GM23248 (cell line): ENCODE results near the gene NTRK2. TPM values are rescaled to one million over a fixed set of nuclear protein-coding genes. Genes with fewer than 3 reads are reported as not detected.

Experiments
- DNase-seq: peaks from one replicate; pipeline ENCODE4 v3.0.0-alpha.2; 2015
- H2AFZ ChIP-seq: fragments of 200-600 bp; sonication (generic); 2 replicates; pipeline ENCODE4 v1.6.1; 2016; ENCODE audit warnings: antibody characterized with exemption
- H3F3A ChIP-seq: fragments of 200-600 bp; sonication (generic); 2 replicates; pipeline ENCODE4 v1.6.1; 2016; ENCODE audit warnings: mild to moderate bottlenecking, antibody characterized with exemption, mixed run types; ENCODE audit not compliant: insufficient read depth
- H3K27ac ChIP-seq: fragments of 200-600 bp; sonication (generic); 2 replicates; pipeline ENCODE4 v1.5.1; 2016; ENCODE audit warnings: mild to moderate bottlenecking
- H3K27me3 ChIP-seq: fragments of 200-600 bp; sonication (generic); replicated peaks from 2 replicates; pipeline ENCODE4 v1.6.1; 2016; ENCODE audit warnings: mild to moderate bottlenecking; ENCODE audit not compliant: insufficient read depth
- H3K36me3 ChIP-seq: fragments of 200-600 bp; sonication (generic); 2 replicates; pipeline ENCODE4 v1.6.1; 2016; ENCODE audit warnings: low read depth, mild to moderate bottlenecking
- H3K4me1 ChIP-seq: fragments of 200-600 bp; sonication (generic); 2 replicates; pipeline ENCODE4 v1.6.1; 2016; ENCODE audit warnings: mild to moderate bottlenecking; ENCODE audit not compliant: insufficient read depth
- H3K4me2 ChIP-seq: fragments of 200-600 bp; sonication (generic); one replicate; pipeline ENCODE4 v1.6.1; 2016; ENCODE audit warnings: mild to moderate bottlenecking; ENCODE audit not compliant: unreplicated experiment
- H3K4me3 ChIP-seq: fragments of 200-600 bp; sonication (generic); 2 replicates; pipeline ENCODE4 v1.5.1; 2016; ENCODE audit warnings: mild to moderate bottlenecking
- H3K79me2 ChIP-seq: fragments of 200-600 bp; sonication (generic); 2 replicates; pipeline ENCODE4 v1.6.1; 2016; ENCODE audit warnings: mild to moderate bottlenecking; ENCODE audit not compliant: insufficient read depth
- H3K9ac ChIP-seq: fragments of 200-600 bp; sonication (generic); 2 replicates; pipeline ENCODE4 v1.6.1; 2016; ENCODE audit warnings: mild to moderate bottlenecking
- H3K9me2 ChIP-seq: fragments of 200-600 bp; sonication (generic); 2 replicates; pipeline ENCODE4 v1.6.1; 2016; ENCODE audit warnings: mixed run types, mild to moderate bottlenecking, moderate library complexity; ENCODE audit not compliant: insufficient read depth
- H3K9me3 ChIP-seq: fragments of 200-600 bp; sonication (generic); one replicate; pipeline ENCODE4 v1.6.1; 2017; ENCODE audit warnings: low read depth
- H4K20me1 ChIP-seq: fragments of 200-600 bp; sonication (generic); 2 replicates; pipeline ENCODE4 v1.6.0; 2016; ENCODE audit not compliant: insufficient read depth
- EZH2 ChIP-seq: fragments of 200-600 bp; sonication (generic); IDR thresholded peaks from 2 replicates; pipeline ENCODE4 v1.6.1; 2018; ENCODE audit warnings: antibody characterized with exemption, mild to moderate bottlenecking; ENCODE audit not compliant: insufficient read depth, poor library complexity, severe bottlenecking
- EZH2phosphoT487 ChIP-seq: fragments of 200-600 bp; sonication (generic); IDR thresholded peaks from 2 replicates; pipeline ENCODE4 v1.6.1; 2018; ENCODE audit warnings: antibody characterized with exemption, moderate library complexity, mild to moderate bottlenecking, low read depth; ENCODE audit not compliant: insufficient read depth
- WGBS, 2 experiments: methylation state at CpG; one replicate each; pipeline ENCODE4 v1.1.6; 2015 to 2017; ENCODE audit warnings: low lambda C conversion rate in 2 of 2, low coverage in 1 of 2; ENCODE audit errors: missing lambda C conversion rate in 2 of 2; 5-methylcytosine and 5-hydroxymethylcytosine counted together
- in situ Hi-C: fragments of 300-500 bp; cut with MboI; formaldehyde crosslinking; loops from 2 replicates; pipeline ENCODE4 v1.15.0; 2020
- polyA plus RNA-seq: library from polyadenylated mRNA; unstranded; fragments of >200 nt; fragmentation: Nextera tagmentation; extraction: Ambion mirVana; gene quantifications from 2 replicates; pipeline ENCODE4 v1.2.1, GENCODE V29; 2016
- total RNA-seq: library from RNA; depleted of rRNA; stranded (reverse); fragments of >200 nt; shearing (Covaris generic); gene quantifications from 2 replicates; pipeline ENCODE4 v1.2.3, GENCODE V29; 2014

The NTRK2 gene
- total and polyA plus RNA-seq, 2 experiments from 2014 or later, result not detected

GRCh38 chr9:84991514-84991870, 322.0 kb downstream of the NTRK2 start:
- Histone ChIP-seq H3K9me2 (no peaks in the 10 kb centered on the region), H3K79me2 (no peaks in the 10 kb centered on the region), H3K27me3 (no peaks in the 10 kb centered on the region), H3K9me3 (no peaks in the 10 kb centered on the region), H4K20me1 (no peaks in the 10 kb centered on the region), H3K27ac (no peak overlapping the region), H2AFZ (no peak overlapping the region), H3K9ac (no peak overlapping the region), H3K4me1 (no peaks in the 10 kb centered on the region), H3K4me2 (no peak overlapping the region), H3K4me3 (no peak overlapping the region), H3K36me3 (no peaks in the 10 kb centered on the region), H3F3A (no peaks in the 10 kb centered on the region)
- WGBS, 2 experiments, result 54 to 58% methylated on average over 7 of the region's 7 CpGs
- DNase-seq, result no peak
- in situ Hi-C loops, result no loop called here
- TF ChIP-seq EZH2, result no peak
- TF ChIP-seq EZH2phosphoT487, result no peak

DNA sequence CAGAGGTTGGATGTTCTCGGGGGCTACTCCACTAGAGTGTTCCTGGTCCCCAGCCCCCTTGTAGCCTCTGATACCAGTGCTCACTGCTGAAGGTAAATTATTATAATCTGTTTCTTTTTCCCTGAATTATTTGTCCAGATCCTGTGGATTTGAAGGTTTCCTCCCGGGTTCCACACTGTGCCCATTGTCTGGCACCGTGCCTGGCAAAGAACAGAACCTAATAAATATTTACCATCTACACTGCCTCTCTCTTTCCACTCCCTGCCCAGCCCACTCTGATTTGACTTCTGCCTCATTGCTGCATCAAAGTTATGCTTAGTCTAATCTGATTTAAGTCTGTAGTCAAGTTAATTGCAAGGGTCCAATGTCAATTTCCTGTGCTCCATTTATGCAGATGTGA, 322.9 kb downstream of the NTRK2 start:
- Histone ChIP-seq H3K36me3 (no peaks in the 10 kb centered on the region), H3K9ac (no peak overlapping the region), H3K27me3 (no peaks in the 10 kb centered on the region), H3K4me1 (no peaks in the 10 kb centered on the region), H3K9me2 (no peaks in the 10 kb centered on the region), H3F3A (no peaks in the 10 kb centered on the region), H3K27ac (no peak overlapping the region), H3K4me2 (no peak overlapping the region), H3K4me3 (no peak overlapping the region), H3K79me2 (no peaks in the 10 kb centered on the region), H2AFZ (no peak overlapping the region), H4K20me1 (no peaks in the 10 kb centered on the region), H3K9me3 (no peaks in the 10 kb centered on the region)
- DNase-seq, result no peak
- in situ Hi-C loops, result no loop called here
- no peak for TF ChIP-seq EZH2
- no peak for TF ChIP-seq EZH2phosphoT487
- WGBS, 2 experiments, result 36 to 53% methylated on average over 3 of the region's 3 CpGs

- Histone ChIP-seq H2AFZ (no peak overlapping the region), H3K27ac (no peak overlapping the region), H3K9me2 (no peaks in the 10 kb centered on the region), H3K9me3 (no peaks in the 10 kb centered on the region), H3K4me3 (no peak overlapping the region), H3K79me2 (no peaks in the 10 kb centered on the region), H3F3A (no peaks in the 10 kb centered on the region), H3K4me1 (no peaks in the 10 kb centered on the region), H3K36me3 (no peaks in the 10 kb centered on the region), H4K20me1 (no peaks in the 10 kb centered on the region), H3K4me2 (no peak overlapping the region), H3K27me3 (no peaks in the 10 kb centered on the region), H3K9ac (no peak overlapping the region)
- no peak for DNase-seq
- 7 to 26% methylated on average over 1 of the region's 1 CpG for WGBS, 2 experiments
- in situ Hi-C loops, result no loop called here
- TF ChIP-seq EZH2phosphoT487, result no peak
- TF ChIP-seq EZH2, result no peak
These were observed 323.6 kb downstream of the NTRK2 start for GRCh38 chr9:84993105-84993504.

DNA sequence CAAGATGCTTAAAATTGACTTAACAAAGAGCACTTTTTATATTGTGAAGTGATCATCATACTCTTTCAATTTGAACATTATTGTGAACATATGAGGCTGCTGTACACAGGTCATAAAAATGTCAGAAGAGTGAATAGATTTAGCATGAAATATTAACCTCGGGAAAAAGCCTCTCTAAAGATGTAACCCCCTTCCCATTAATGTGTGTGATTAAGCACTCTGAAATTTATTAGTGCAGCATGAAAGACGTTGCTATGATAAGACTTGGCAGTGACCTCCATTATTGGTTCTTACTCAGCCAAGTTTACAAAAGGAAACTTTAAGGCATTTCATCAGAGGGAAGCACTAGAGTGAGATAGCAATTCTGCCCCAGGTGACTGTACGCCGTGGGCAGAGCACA, 326.5 kb downstream of the NTRK2 start:
- no peaks in the 10 kb centered on the region for H4K20me1 ChIP-seq
- in situ Hi-C loops, result no loop called here
- no peak for DNase-seq
- no peaks in the 10 kb centered on the region for H3K27me3 ChIP-seq
- H3F3A ChIP-seq, result no peaks in the 10 kb centered on the region
- H3K9me3 ChIP-seq, result no peaks in the 10 kb centered on the region
- H2AFZ ChIP-seq, result no peak overlapping the region
- no peaks in the 10 kb centered on the region for H3K36me3 ChIP-seq
- H3K27ac ChIP-seq, result no peak overlapping the region
- no peak overlapping the region for H3K9ac ChIP-seq
- WGBS, 2 experiments, result 19 to 28% methylated on average over 4 of the region's 4 CpGs
- H3K4me1 ChIP-seq, result no peaks in the 10 kb centered on the region
- H3K4me3 ChIP-seq, result no peak overlapping the region
- H3K9me2 ChIP-seq, result no peaks in the 10 kb centered on the region
- no peaks in the 10 kb centered on the region for H3K79me2 ChIP-seq
- no peak overlapping the region for H3K4me2 ChIP-seq
- TF ChIP-seq EZH2phosphoT487 (no peak), EZH2 (no peak)

- TF ChIP-seq EZH2phosphoT487, result no peak
- no peak for TF ChIP-seq EZH2
- Histone ChIP-seq H4K20me1 (no peaks in the 10 kb centered on the region), H3K9me3 (no peaks in the 10 kb centered on the region), H3K79me2 (no peaks in the 10 kb centered on the region), H3K27ac (no peak overlapping the region), H3F3A (no peaks in the 10 kb centered on the region), H3K9me2 (no peaks in the 10 kb centered on the region), H3K4me2 (no peak overlapping the region), H3K4me1 (no peaks in the 10 kb centered on the region), H3K4me3 (no peak overlapping the region), H2AFZ (no peak overlapping the region), H3K36me3 (no peaks in the 10 kb centered on the region), H3K27me3 (no peaks in the 10 kb centered on the region), H3K9ac (no peak overlapping the region)
- in situ Hi-C loops, result no loop called here
- 66 to 69% methylated on average over 3 of the region's 3 CpGs for WGBS, 2 experiments
- DNase-seq, result no peak
These were observed 327.2 kb downstream of the NTRK2 start for GRCh38 chr9:84996716-84997115.
